ENCODE data around the gene KIF26A. TPM values are rescaled to one million over a fixed set of nuclear protein-coding genes. Genes with fewer than 3 reads are reported as not detected.

Gene KIF26A
- total RNA-seq, 2 donors from 2014 or later, result 2.0 to 3.9 TPM

DNA sequence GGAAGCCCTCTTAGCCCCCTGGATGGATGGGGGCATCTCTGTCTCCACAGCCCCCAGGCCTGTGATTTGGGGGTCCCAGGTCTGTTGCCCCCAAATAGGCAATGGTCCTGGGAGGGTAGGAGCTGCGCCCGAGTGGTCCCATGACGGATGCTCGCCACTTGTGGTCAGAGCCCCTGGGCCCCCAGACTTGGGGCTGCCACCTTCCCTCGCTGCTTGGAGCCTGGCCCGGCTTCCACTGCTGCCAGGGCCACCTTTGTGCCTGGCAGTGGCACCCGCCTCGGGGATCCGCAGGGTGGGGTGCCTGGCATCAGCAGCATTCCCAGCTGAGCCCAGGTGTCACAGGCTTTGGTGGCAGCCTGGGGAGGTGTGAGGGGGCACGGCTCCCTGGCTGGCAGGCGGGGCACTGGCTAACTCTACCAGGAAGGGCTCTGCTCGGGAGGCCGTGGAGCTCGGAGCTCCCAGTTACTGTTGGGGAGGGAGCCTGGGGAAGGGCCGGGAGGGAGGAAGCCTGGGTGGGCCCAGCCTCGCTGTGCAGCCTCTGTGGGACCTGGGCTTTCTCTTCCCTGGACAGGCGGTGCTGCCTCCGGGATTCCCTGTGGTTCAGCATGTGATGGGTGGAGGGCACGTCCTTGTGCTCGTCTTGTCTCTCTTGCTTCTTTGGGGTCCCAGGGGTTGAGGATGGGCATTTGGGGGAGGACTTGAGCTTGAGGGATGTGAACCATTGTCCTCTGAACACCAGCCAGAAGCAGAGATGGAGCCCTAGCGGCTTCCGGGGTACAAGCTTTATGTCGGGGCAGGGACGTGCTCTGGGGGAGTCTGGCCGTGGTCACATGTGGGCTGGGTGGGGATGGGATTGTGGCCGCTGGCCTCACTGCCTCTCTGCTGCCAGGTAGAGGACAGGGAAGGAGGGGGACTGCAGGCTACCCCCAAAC lies 5.4 kb downstream of the KIF26A start:
- Histone ChIP-seq H3K27me3 (replicated peaks; ENCODE audit: insufficient read depth) (no peaks in the 10 kb centered on the region), H3K4me1 (ENCODE audit: control insufficient read depth in 1 of 2, low read depth in 2 of 2) (peaks cover 0 to 3% of the 10 kb centered on the region in 2 donors), H3K9me3 (no peaks in the 10 kb centered on the region), H3K4me3 (no peak overlapping the region), H3K27ac (no peak overlapping the region), H3K36me3 (no peaks in the 10 kb centered on the region)
- ATAC-seq (ENCODE audit: insufficient number of reproducible peaks, low FRiP score, low read depth) (no peak), DNase-seq (ENCODE audit: low spot score) (no peak)
- TF ChIP-seq, protein P1, sequence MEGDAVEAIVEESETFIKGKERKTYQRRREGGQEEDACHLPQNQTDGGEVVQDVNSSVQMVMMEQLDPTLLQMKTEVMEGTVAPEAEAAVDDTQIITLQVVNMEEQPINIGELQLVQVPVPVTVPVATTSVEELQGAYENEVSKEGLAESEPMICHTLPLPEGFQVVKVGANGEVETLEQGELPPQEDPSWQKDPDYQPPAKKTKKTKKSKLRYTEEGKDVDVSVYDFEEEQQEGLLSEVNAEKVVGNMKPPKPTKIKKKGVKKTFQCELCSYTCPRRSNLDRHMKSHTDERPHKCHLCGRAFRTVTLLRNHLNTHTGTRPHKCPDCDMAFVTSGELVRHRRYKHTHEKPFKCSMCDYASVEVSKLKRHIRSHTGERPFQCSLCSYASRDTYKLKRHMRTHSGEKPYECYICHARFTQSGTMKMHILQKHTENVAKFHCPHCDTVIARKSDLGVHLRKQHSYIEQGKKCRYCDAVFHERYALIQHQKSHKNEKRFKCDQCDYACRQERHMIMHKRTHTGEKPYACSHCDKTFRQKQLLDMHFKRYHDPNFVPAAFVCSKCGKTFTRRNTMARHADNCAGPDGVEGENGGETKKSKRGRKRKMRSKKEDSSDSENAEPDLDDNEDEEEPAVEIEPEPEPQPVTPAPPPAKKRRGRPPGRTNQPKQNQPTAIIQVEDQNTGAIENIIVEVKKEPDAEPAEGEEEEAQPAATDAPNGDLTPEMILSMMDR (IDR thresholded peaks at IDR 0.05), result no peak

DNA sequence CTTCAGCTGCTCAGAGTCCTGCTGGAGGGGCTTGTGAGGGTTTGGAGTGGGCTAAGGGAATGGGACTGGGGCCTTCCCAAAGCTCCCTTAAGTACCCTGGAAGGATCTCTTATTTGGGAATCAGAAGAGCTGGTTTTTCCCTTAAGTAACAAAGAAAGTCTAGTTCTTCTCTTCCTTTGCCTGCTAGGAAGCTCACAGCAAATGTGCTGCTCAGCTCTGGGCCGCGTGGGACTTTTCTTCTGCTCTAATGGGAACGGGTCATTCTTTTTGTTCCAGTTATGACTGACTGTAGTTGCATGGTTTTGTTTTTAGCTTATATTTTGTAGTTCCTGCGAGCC lies 6.0 kb downstream of the KIF26A start:
- no peaks in the 10 kb centered on the region for H3K36me3 ChIP-seq
- ATAC-seq (ENCODE audit: insufficient number of reproducible peaks, low FRiP score, low read depth) (no peak), DNase-seq (ENCODE audit: low spot score) (no peak)
- H3K4me1 ChIP-seq (ENCODE audit: control insufficient read depth in 1 of 2, low read depth in 2 of 2), result no peaks in the 10 kb centered on the region
- no peak overlapping the region for H3K4me3 ChIP-seq
- TF ChIP-seq, protein P1 (IDR thresholded peaks at IDR 0.05), result no peak
- H3K27me3 ChIP-seq (replicated peaks; ENCODE audit: insufficient read depth), result no peaks in the 10 kb centered on the region
- H3K9me3 ChIP-seq, result no peaks in the 10 kb centered on the region
- no peak overlapping the region for H3K27ac ChIP-seq

DNA sequence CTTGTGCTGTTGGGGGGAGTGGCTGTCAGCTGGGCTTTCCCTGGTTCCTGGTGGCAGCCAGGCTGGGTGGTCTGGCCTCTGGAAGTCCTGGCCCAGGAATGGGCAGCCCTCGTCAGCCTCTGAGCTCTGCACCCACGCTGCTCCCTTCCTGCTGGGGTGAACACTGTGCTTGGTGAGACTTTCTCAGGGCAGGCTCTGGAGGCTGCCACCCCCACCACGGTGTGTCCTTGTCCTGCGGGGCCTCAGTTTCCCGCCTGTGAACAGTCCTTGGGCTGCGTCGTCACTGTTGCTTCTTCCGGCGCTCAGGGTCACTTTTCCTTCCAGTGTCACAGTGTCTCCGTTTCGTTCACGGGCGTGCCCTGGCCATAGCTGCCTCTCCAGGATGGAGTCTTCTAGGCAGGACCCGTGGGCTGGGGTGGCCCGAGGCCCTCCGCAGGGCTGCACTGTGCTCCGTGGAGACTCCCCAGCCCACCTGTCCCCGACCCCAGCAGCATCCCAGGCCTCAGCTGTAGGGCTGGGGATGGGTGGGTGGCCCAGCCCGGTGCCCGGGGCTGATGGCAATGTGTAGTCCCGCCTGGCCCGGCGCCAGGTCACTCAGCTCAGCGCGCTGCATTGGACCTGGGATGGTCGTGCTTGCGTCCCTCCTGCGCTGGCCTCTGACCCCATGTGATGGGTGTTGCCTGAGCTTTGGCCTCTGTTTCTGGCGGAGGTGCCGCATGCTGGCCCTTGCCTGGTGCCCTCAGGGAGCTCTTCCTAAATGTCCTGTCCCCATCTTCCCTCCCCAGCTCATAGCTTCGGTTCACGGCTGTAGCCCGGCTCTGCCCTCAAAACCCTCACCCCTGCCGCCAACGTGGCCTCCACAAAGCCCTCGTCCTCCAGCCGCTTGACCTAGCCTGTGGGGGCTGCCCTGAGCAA lies 6.8 kb downstream of the KIF26A start:
- H3K27me3 ChIP-seq (replicated peaks; ENCODE audit: insufficient read depth), result no peaks in the 10 kb centered on the region
- no peaks in the 10 kb centered on the region for H3K9me3 ChIP-seq
- TF ChIP-seq, protein P1 (IDR thresholded peaks at IDR 0.05), result no peak
- DNase-seq (ENCODE audit: low spot score) (no peak), ATAC-seq (ENCODE audit: insufficient number of reproducible peaks, low FRiP score, low read depth) (no peak)
- H3K36me3 ChIP-seq, result no peaks in the 10 kb centered on the region
- H3K4me3 ChIP-seq, result no peak overlapping the region
- no peaks in the 10 kb centered on the region for H3K4me1 ChIP-seq (ENCODE audit: control insufficient read depth in 1 of 2, low read depth in 2 of 2)
- no peak overlapping the region for H3K27ac ChIP-seq

DNA sequence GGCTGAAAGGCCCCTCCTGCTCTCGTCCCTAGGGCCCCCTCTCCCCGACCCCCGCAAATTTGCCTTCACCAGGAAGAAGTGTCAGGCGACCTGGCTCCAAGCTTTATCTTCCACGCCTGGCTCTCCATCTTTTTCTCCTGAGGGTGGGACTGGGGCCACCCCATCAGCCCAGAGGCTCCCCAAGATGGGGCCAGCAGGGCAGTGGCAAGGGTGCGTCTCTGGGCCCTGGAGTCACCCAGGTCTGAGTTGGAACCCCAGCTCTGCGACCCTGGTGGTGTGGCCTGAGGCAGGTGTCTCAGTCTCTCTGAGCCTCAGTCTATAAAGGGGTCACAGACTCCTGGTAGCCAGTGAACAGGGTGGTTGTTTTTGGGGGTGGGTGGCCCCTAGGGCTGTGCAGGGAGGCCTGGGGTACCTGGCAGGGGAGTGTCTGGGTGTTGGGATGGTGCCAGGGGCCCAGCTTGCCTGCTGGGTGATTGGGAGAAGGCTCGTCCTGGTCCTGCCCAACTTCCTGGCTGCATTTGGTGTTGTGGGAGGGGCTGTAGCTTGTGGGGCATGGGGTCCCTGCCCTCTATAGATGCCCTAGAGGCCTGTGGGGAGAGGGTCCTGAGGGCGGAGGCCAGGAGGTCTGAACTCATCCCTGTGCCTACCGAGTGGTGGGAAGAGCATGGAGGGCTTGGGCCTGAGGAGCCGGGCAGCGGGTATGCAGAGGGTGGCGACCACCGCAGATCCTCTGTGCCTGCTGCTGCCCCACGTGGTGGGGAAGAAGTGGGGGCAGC lies 7.6 kb downstream of the KIF26A start:
- H3K9me3 ChIP-seq, result no peaks in the 10 kb centered on the region
- ATAC-seq (ENCODE audit: insufficient number of reproducible peaks, low FRiP score, low read depth) (no peak), DNase-seq (ENCODE audit: low spot score) (no peak)
- TF ChIP-seq, protein P1 (IDR thresholded peaks at IDR 0.05), result no peak
- no peaks in the 10 kb centered on the region for H3K36me3 ChIP-seq
- no peaks in the 10 kb centered on the region for H3K4me1 ChIP-seq (ENCODE audit: control insufficient read depth in 1 of 2, low read depth in 2 of 2)
- no peaks in the 10 kb centered on the region for H3K27me3 ChIP-seq (replicated peaks; ENCODE audit: insufficient read depth)
- H3K4me3 ChIP-seq, result no peak overlapping the region
- no peak overlapping the region for H3K27ac ChIP-seq

Measured in thoracic aorta (tissue), 2 donors.